ENCODE data around the gene HNF1B.

DNA sequence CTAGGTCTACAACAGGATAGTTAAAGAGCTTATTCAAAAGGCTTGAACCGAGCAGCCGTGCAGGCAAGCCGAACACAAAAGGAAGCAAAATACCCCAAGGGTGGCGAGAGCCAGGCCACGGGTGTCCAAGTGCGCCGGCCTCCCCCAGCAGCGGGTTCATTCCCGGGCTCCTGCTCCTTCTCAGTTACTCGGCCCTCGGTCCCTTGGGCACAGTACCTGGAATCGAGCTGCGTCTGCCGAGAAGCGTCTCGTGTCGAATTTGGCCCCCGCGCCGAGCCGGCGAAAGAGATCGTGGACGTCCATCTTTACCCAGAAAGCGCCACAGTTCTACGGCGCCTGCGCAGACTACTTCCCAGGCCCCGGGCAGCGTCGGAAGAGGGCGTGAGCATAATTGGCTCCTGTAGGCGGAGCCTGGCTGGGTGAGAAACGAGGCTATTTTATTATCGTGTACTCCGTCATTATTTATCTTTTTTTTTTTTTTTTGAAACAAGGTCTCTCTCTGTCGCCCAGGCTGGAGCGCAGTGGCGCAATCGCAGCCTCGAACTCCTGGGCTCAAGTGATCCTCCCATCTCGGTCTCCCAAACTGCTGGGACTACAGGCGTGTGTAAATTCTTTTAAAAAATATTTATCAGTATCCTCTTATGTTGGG is 101.6 kb downstream of the HNF1B start, which contains the start of gene DDX52:
- TF ChIP-seq NFYB (IDR thresholded peaks at IDR 0.05; ENCODE audit: insufficient read depth, low read depth, low read length) = no peak
- TF ChIP-seq, protein P1, sequence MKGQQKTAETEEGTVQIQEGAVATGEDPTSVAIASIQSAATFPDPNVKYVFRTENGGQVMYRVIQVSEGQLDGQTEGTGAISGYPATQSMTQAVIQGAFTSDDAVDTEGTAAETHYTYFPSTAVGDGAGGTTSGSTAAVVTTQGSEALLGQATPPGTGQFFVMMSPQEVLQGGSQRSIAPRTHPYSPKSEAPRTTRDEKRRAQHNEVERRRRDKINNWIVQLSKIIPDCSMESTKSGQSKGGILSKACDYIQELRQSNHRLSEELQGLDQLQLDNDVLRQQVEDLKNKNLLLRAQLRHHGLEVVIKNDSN (IDR thresholded peaks at IDR 0.05; ENCODE audit: borderline replicate concordance, extremely low read length, insufficient read depth, low read depth, low read length) = no peak
- TF ChIP-seq, protein P2, sequence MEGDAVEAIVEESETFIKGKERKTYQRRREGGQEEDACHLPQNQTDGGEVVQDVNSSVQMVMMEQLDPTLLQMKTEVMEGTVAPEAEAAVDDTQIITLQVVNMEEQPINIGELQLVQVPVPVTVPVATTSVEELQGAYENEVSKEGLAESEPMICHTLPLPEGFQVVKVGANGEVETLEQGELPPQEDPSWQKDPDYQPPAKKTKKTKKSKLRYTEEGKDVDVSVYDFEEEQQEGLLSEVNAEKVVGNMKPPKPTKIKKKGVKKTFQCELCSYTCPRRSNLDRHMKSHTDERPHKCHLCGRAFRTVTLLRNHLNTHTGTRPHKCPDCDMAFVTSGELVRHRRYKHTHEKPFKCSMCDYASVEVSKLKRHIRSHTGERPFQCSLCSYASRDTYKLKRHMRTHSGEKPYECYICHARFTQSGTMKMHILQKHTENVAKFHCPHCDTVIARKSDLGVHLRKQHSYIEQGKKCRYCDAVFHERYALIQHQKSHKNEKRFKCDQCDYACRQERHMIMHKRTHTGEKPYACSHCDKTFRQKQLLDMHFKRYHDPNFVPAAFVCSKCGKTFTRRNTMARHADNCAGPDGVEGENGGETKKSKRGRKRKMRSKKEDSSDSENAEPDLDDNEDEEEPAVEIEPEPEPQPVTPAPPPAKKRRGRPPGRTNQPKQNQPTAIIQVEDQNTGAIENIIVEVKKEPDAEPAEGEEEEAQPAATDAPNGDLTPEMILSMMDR (IDR thresholded peaks at IDR 0.05 in 2 of 3, conservative IDR thresholded peaks at IDR 0.05 in 1 of 3; ENCODE audit: control insufficient read depth in 2 of 3, extremely low read depth in 1 of 3, insufficient read depth in 1 of 3, low read depth in 3 of 3, low read length in 3 of 3) = no peak
- TF ChIP-seq, protein P3, sequence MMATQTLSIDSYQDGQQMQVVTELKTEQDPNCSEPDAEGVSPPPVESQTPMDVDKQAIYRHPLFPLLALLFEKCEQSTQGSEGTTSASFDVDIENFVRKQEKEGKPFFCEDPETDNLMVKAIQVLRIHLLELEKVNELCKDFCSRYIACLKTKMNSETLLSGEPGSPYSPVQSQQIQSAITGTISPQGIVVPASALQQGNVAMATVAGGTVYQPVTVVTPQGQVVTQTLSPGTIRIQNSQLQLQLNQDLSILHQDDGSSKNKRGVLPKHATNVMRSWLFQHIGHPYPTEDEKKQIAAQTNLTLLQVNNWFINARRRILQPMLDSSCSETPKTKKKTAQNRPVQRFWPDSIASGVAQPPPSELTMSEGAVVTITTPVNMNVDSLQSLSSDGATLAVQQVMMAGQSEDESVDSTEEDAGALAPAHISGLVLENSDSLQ (IDR thresholded peaks at IDR 0.05) = peak; percentile 50
- TF ChIP-seq RAD21 (IDR thresholded peaks at IDR 0.05; ENCODE audit: insufficient read depth, low read depth, low read length) = no peak
- TF ChIP-seq, protein P4, sequence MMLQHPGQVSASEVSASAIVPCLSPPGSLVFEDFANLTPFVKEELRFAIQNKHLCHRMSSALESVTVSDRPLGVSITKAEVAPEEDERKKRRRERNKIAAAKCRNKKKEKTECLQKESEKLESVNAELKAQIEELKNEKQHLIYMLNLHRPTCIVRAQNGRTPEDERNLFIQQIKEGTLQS (IDR thresholded peaks at IDR 0.05; ENCODE audit: borderline replicate concordance, extremely low read depth, low read depth, low read length) = no peak
- peak; percentile 72 for TF ChIP-seq POLR2AphosphoS5 (IDR thresholded peaks at IDR 0.05; ENCODE audit: low read length)
- TF ChIP-seq SIN3A (IDR thresholded peaks at IDR 0.05; ENCODE audit: low read depth, low read length) = no peak
- peak; percentile 88 for TF ChIP-seq POLR2A (IDR thresholded peaks at IDR 0.05; ENCODE audit: low read depth, low read length)
- TF ChIP-seq TCF7 (IDR thresholded peaks at IDR 0.05; ENCODE audit: borderline replicate concordance) = no peak
- peak; percentile 94 for TF ChIP-seq YY1 (IDR thresholded peaks at IDR 0.05; ENCODE audit: low read depth, low read length)
